OCI-LY7 (cell line): ENCODE data around the gene ZBED5. TPM values are rescaled to one million over a fixed set of nuclear protein-coding genes. Genes with fewer than 3 reads are reported as not detected.

Experiments used
- BruUV-seq: library from RNA; stranded (reverse); fragments of 400-500 nt; replicated peaks from 2 replicates; lab custom pipeline; 2021; lab: Mats Ljungman, UMichigan
- CTCF ChIA-PET: fragments of 300-600 bp; sonication (Branson Sonifier 250); formaldehyde crosslinking; loops from one replicate; lab custom pipeline; 2022; ENCODE audit warnings: antibody characterized with exemption; ENCODE audit not compliant: unreplicated experiment; lab: Charles Lee
- POLR2A ChIA-PET: fragments of 300-600 bp; sonication (Branson Sonifier 250); formaldehyde crosslinking; loops from one replicate; lab custom pipeline; 2022; ENCODE audit warnings: antibody characterized with exemption; lab: Charles Lee
- DNase-seq: peaks from one replicate; pipeline ENCODE4 v3.0.0-alpha.2; 2015; ENCODE audit warnings: low spot score
- H2AFZ ChIP-seq: fragments of 200-600 bp; sonication (generic), shearing (Covaris generic); 2 replicates; pipeline ENCODE4 v1.6.1; 2014; ENCODE audit warnings: mild to moderate bottlenecking, antibody characterized with exemption, low read length, moderate library complexity
- H3K27ac ChIP-seq: fragments of 200-600 bp; sonication (generic); 2 replicates; pipeline ENCODE4 v1.5.1; 2014; ENCODE audit warnings: mixed run types, low read depth, mild to moderate bottlenecking, moderate library complexity, low read length, inconsistent platforms; ENCODE audit not compliant: poor library complexity, severe bottlenecking
- H3K36me3 ChIP-seq: fragments of 200-600 bp; sonication (generic); 2 replicates; pipeline ENCODE4 v1.6.1; 2014; ENCODE audit warnings: mild to moderate bottlenecking, antibody characterized with exemption, low read length, moderate library complexity, mixed read lengths; ENCODE audit not compliant: insufficient read depth
- H3K4me1 ChIP-seq: fragments of 200-600 bp; sonication (generic); 2 replicates; pipeline ENCODE4 v1.5.1; 2014; ENCODE audit warnings: mild to moderate bottlenecking, low read length; ENCODE audit not compliant: insufficient read depth, poor library complexity, severe bottlenecking
- H3K4me2 ChIP-seq: fragments of 200-600 bp; sonication (generic); 2 replicates; pipeline ENCODE4 v1.6.1; 2014; ENCODE audit warnings: mild to moderate bottlenecking, low read length
- H3K4me3 ChIP-seq: fragments of 200-600 bp; sonication (generic); 2 replicates; pipeline ENCODE4 v1.5.1; 2014; ENCODE audit warnings: mild to moderate bottlenecking, low read depth, low read length; ENCODE audit not compliant: poor library complexity, severe bottlenecking
- H3K79me2 ChIP-seq: fragments of 200-600 bp; sonication (generic); 2 replicates; pipeline ENCODE4 v1.6.1; 2016; ENCODE audit warnings: low read depth, mild to moderate bottlenecking, low read length, moderate library complexity, mixed read lengths; ENCODE audit not compliant: insufficient read depth
- H3K9me2 ChIP-seq: fragments of 200-600 bp; sonication (generic); 2 replicates; pipeline ENCODE4 v1.6.1; 2016; ENCODE audit warnings: mild to moderate bottlenecking, low read length, mixed read lengths; ENCODE audit not compliant: insufficient read depth
- H3K9me3 ChIP-seq: fragments of 200-600 bp; sonication (generic); 2 replicates; pipeline ENCODE4 v1.6.1; 2014; ENCODE audit warnings: mild to moderate bottlenecking, mixed run types, low read length, mixed read lengths
- H4K20me1 ChIP-seq: fragments of 200-600 bp; sonication (generic); 2 replicates; pipeline ENCODE4 v1.6.1; 2014; ENCODE audit warnings: mild to moderate bottlenecking, antibody characterized with exemption, low read length, moderate library complexity, mixed read lengths; ENCODE audit not compliant: insufficient read depth
- CTCF ChIP-seq: fragments of 200-600 bp; sonication (generic); conservative IDR thresholded peaks from 2 replicates; pipeline ENCODE4 v1.5.1; 2014; ENCODE audit warnings: mild to moderate bottlenecking, antibody characterized with exemption, low read length, moderate library complexity, mixed read lengths
- EZH2phosphoT487 ChIP-seq: fragments of 200-600 bp; sonication (generic); IDR thresholded peaks from 2 replicates; pipeline ENCODE4 v1.6.1; 2018; ENCODE audit warnings: low read depth, borderline replicate concordance, mild to moderate bottlenecking, mixed run types, antibody characterized with exemption, low read length, moderate library complexity, mixed read lengths
- intact Hi-C: fragments of 100-400 bp; cut with micrococcal nuclease; formaldehyde crosslinking; loops from one replicate; pipeline ENCODE4 v1.10.0; 2022; ENCODE audit not compliant: unreplicated experiment
- total RNA-seq, 2 experiments: library from RNA; depleted of rRNA in 1 of 2; stranded (reverse); fragments of >200 nt in 1 of 2; shearing (Covaris generic) in 1 of 2; gene quantifications; 2 replicates each; pipeline ENCODE4 v1.2.3, GENCODE V29; 2014 to 2022

The ZBED5 gene
- total RNA-seq, 2 experiments from 2014 or later, result 42.1 to 71.9 TPM

- no peak overlapping the region for H3K4me2 ChIP-seq
- H2AFZ ChIP-seq, result no peak overlapping the region
- ChIA-PET CTCF (no interaction called here), POLR2A (interaction anchor here (0.7 kb wide), 1 partner anchor 8 kb away, joined by 3 read pairs; no protein-coding TSS in a partner anchor)
- no peak for TF ChIP-seq CTCF
- TF ChIP-seq EZH2phosphoT487, result no peak
- intact Hi-C loops, result no loop called here
- no peaks in the 10 kb centered on the region for H3K79me2 ChIP-seq
- no peaks in the 10 kb centered on the region for H3K9me3 ChIP-seq
- H3K4me1 ChIP-seq, result no peaks in the 10 kb centered on the region
- no peak for DNase-seq
- no peaks in the 10 kb centered on the region for H3K9me2 ChIP-seq
- no peak overlapping the region for H3K4me3 ChIP-seq
- no peak overlapping the region for H3K27ac ChIP-seq
- BruUV-seq, result no TSS peak
- no peaks in the 10 kb centered on the region for H4K20me1 ChIP-seq
- no peaks in the 10 kb centered on the region for H3K36me3 ChIP-seq
These were observed 38.6 kb upstream of the ZBED5 start for GRCh38 chr11:10896493-10896892.

GRCh38 chr11:10895285-10895684, 37.4 kb upstream of the ZBED5 start:
- H2AFZ ChIP-seq, result no peak overlapping the region
- no peak for TF ChIP-seq CTCF
- TF ChIP-seq EZH2phosphoT487, result no peak
- H3K4me2 ChIP-seq, result no peak overlapping the region
- POLR2A ChIA-PET, result interaction anchor here (0.6 to 0.7 kb wide), 2 partner anchors 39 to 62 kb away, joined by 3 to 4 read pairs; no protein-coding TSS in a partner anchor
- no peak for DNase-seq
- H3K36me3 ChIP-seq, result no peaks in the 10 kb centered on the region
- no peaks in the 10 kb centered on the region for H3K4me1 ChIP-seq
- H3K79me2 ChIP-seq, result no peaks in the 10 kb centered on the region
- no peaks in the 10 kb centered on the region for H3K9me2 ChIP-seq
- H3K9me3 ChIP-seq, result no peaks in the 10 kb centered on the region
- CTCF ChIA-PET, result no interaction called here
- no peak overlapping the region for H3K4me3 ChIP-seq
- H4K20me1 ChIP-seq, result no peaks in the 10 kb centered on the region
- intact Hi-C loops, result no loop called here
- no TSS peak for BruUV-seq
- no peak overlapping the region for H3K27ac ChIP-seq

GRCh38 chr11:10894666-10895065, 36.8 kb upstream of the ZBED5 start:
- POLR2A ChIA-PET, result no interaction called here
- no TSS peak for BruUV-seq

More at GRCh38 chr11:10894666-10895065, 36.8 kb upstream of the ZBED5 start:
- Histone ChIP-seq H3K4me2 (no peak overlapping the region), H2AFZ (no peak overlapping the region), H3K4me3 (no peak overlapping the region), H4K20me1 (no peaks in the 10 kb centered on the region), H3K27ac (no peak overlapping the region), H3K4me1 (no peaks in the 10 kb centered on the region), H3K79me2 (no peaks in the 10 kb centered on the region), H3K9me3 (no peaks in the 10 kb centered on the region), H3K36me3 (no peaks in the 10 kb centered on the region), H3K9me2 (no peaks in the 10 kb centered on the region)
- intact Hi-C loops, result no loop called here
- DNase-seq, result no peak
- CTCF ChIA-PET, result no interaction called here
- TF ChIP-seq CTCF, result no peak
- TF ChIP-seq EZH2phosphoT487, result no peak
